Retinal pigment epithelial cell (primary cell): Measurements from ENCODE around the gene MYH2.

Source experiments
- DNase-seq: peaks from one replicate; pipeline ENCODE4 v3.0.0-alpha.2; 2010; ENCODE audit warnings: low read depth
- H3K4me3 ChIP-seq: 2 replicates; pipeline ENCODE4 v1.5.1; 2011; ENCODE audit warnings: mild to moderate bottlenecking, low read length, control low read depth, moderate library complexity
- CTCF ChIP-seq: conservative IDR thresholded peaks from 2 replicates; pipeline ENCODE4 v1.5.1; 2011; ENCODE audit warnings: low read depth, low read length, control low read depth, inconsistent platforms

Gene MYH2

GRCh38 chr17:10516065-10516464 lies 33.4 kb downstream of the MYH2 start:
- H3K4me3 ChIP-seq: no peak overlapping the region
- DNase-seq: no peak
- no peak for TF ChIP-seq CTCF

GRCh38 chr17:10513299-10514067 lies 36.0 kb downstream of the MYH2 start:
- no peak for DNase-seq
- H3K4me3 ChIP-seq: no peak overlapping the region
- TF ChIP-seq CTCF: no peak

- DNase-seq: no peak
- no peak overlapping the region for H3K4me3 ChIP-seq
- TF ChIP-seq CTCF: no peak
Measured at GRCh38 chr17:10512856-10513255, 36.6 kb downstream of the MYH2 start.

GRCh38 chr17:10499950-10500349 lies 49.5 kb downstream of the MYH2 start:
- no peak for TF ChIP-seq CTCF
- DNase-seq: no peak
- no peak overlapping the region for H3K4me3 ChIP-seq

- TF ChIP-seq CTCF: no peak
- DNase-seq: no peak
Measured at GRCh38 chr17:10492004-10492403, 57.5 kb downstream of the MYH2 start.

GRCh38 chr17:10482252-10482651 lies 67.2 kb downstream of the MYH2 start:
- no peak overlapping the region for H3K4me3 ChIP-seq
- DNase-seq: no peak
- TF ChIP-seq CTCF: no peak

More at GRCh38 chr17:10492004-10492403, 57.5 kb downstream of the MYH2 start:
- no peak overlapping the region for H3K4me3 ChIP-seq

- no peak for DNase-seq
- no peak for TF ChIP-seq CTCF
- no peak overlapping the region for H3K4me3 ChIP-seq
Measured at GRCh38 chr17:10477701-10478100, 71.8 kb downstream of the MYH2 start.
